ENCODE data around the gene COL6A2.

The COL6A2 gene

GRCh38 chr21:46109313-46110221, 11.7 kb downstream of the COL6A2 start:
- no peak for DNase-seq
- in situ Hi-C loops (cut with MboI; ENCODE audit: low pct_unique_long_range_greater_than_20kb, low sequenced_read_pairs) = no loop called here

- no peak for DNase-seq
- in situ Hi-C loops (cut with MboI; ENCODE audit: low pct_unique_long_range_greater_than_20kb, low sequenced_read_pairs) = no loop called here
Measured at GRCh38 chr21:46110499-46111192, 12.7 kb downstream of the COL6A2 start.

GRCh38 chr21:46111193-46111571, 13.3 kb downstream of the COL6A2 start:
- in situ Hi-C loops (cut with MboI; ENCODE audit: low pct_unique_long_range_greater_than_20kb, low sequenced_read_pairs) = no loop called here
- DNase-seq = no peak

GRCh38 chr21:46111857-46112724, 14.2 kb downstream of the COL6A2 start:
- in situ Hi-C loops (cut with MboI; ENCODE audit: low pct_unique_long_range_greater_than_20kb, low sequenced_read_pairs) = no loop called here
- no peak for DNase-seq

GRCh38 chr21:46112725-46113215, 14.9 kb downstream of the COL6A2 start:
- in situ Hi-C loops (cut with MboI; ENCODE audit: low pct_unique_long_range_greater_than_20kb, low sequenced_read_pairs) = no loop called here
- no peak for DNase-seq

GRCh38 chr21:46113497-46114176, 15.7 kb downstream of the COL6A2 start:
- in situ Hi-C loops (cut with MboI; ENCODE audit: low pct_unique_long_range_greater_than_20kb, low sequenced_read_pairs) = no loop called here
- DNase-seq = no peak

- no peak for DNase-seq
- in situ Hi-C loops (cut with MboI; ENCODE audit: low pct_unique_long_range_greater_than_20kb, low sequenced_read_pairs) = no loop called here
Measured at GRCh38 chr21:46114963-46115362, 17.1 kb downstream of the COL6A2 start.

GRCh38 chr21:46115441-46116188, 17.7 kb downstream of the COL6A2 start:
- DNase-seq = no peak
- in situ Hi-C loops (cut with MboI; ENCODE audit: low pct_unique_long_range_greater_than_20kb, low sequenced_read_pairs) = no loop called here

GRCh38 chr21:46116189-46116775, 18.4 kb downstream of the COL6A2 start:
- in situ Hi-C loops (cut with MboI; ENCODE audit: low pct_unique_long_range_greater_than_20kb, low sequenced_read_pairs) = no loop called here
- no peak for DNase-seq

GRCh38 chr21:46116776-46117585, 19.1 kb downstream of the COL6A2 start:
- no peak for DNase-seq

GRCh38 chr21:46117586-46118315, 19.8 kb downstream of the COL6A2 start:
- no peak for DNase-seq
- in situ Hi-C loops (cut with MboI; ENCODE audit: low pct_unique_long_range_greater_than_20kb, low sequenced_read_pairs) = no loop called here

More at GRCh38 chr21:46116776-46117585, 19.1 kb downstream of the COL6A2 start:
- in situ Hi-C loops (cut with MboI; ENCODE audit: low pct_unique_long_range_greater_than_20kb, low sequenced_read_pairs) = no loop called here

- in situ Hi-C loops (cut with MboI; ENCODE audit: low pct_unique_long_range_greater_than_20kb, low sequenced_read_pairs) = no loop called here
- no peak for DNase-seq
Measured at GRCh38 chr21:46118316-46119143, 20.6 kb downstream of the COL6A2 start.

GRCh38 chr21:46119144-46119636, 21.3 kb downstream of the COL6A2 start:
- in situ Hi-C loops (cut with MboI; ENCODE audit: low pct_unique_long_range_greater_than_20kb, low sequenced_read_pairs) = no loop called here
- no peak for DNase-seq

GRCh38 chr21:46119637-46120271, 21.8 kb downstream of the COL6A2 start:
- in situ Hi-C loops (cut with MboI; ENCODE audit: low pct_unique_long_range_greater_than_20kb, low sequenced_read_pairs) = no loop called here
- no peak for DNase-seq

All from KBM-7 (cell line).